ENCODE data around the gene CSTB. TPM values are rescaled to one million over a fixed set of nuclear protein-coding genes. Genes with fewer than 3 reads are reported as not detected.
A peak's percentile ranks its signal among the peaks of the same experiment; 100 is the strongest.

Gene CSTB
- total RNA-seq, 1 donor from 2014 or later, result 27.9 TPM

DNA sequence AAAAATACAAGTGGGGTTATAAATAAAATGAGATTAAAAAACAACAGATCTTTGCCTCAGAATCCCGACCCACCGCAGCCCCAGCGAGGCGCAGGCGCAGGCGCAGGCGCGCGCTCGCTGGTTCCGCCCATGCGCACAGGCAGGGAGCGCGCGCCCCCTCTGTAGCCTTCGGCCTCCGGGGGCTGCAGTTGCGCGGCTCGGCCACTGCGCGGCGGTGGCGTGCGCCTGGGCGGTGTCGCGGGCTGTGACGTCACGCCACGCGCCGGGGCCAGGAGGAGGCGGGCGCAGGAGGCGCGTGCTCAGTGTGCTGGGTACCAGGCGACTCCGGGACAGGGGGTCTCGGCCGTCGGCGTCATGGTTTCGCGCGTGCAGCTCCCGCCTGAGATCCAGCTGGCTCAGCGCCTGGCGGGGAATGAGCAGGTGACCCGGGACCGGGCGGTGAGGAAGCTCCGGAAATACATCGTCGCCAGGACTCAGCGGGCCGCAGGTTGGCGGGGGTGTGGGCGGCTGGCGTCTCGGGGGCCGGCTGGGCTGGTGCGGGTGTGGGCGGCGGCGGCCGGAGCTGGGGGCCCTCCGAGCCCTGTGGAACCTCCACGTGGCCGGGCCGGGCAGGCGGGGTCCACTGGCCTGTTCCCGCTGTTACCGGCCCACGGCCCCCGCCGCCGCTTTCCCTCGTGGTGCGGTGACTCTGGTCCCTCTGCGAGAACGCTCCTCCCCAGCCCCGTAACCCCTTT, 13.3 kb upstream of the CSTB start, which contains the start of gene RRP1:
RRP1 (plus strand) TSS at position 302 of the 734 bp plus-strand sequence; CDS start at position 355, 53 bp downstream.
- Histone ChIP-seq H3K27me3 (ENCODE audit: control insufficient read depth, insufficient read depth, low read length) (no peaks in the 10 kb centered on the region), H3K4me3 (ENCODE audit: low read depth, low read length) (peak within 1 kb of the TSS; percentile 96), H3K36me3 (ENCODE audit: control insufficient read depth, insufficient read depth, low read length) (peaks cover 5% of the 10 kb centered on the region)
- DNase-seq (ENCODE audit: low read depth), result no peak
- TF ChIP-seq, protein P1, sequence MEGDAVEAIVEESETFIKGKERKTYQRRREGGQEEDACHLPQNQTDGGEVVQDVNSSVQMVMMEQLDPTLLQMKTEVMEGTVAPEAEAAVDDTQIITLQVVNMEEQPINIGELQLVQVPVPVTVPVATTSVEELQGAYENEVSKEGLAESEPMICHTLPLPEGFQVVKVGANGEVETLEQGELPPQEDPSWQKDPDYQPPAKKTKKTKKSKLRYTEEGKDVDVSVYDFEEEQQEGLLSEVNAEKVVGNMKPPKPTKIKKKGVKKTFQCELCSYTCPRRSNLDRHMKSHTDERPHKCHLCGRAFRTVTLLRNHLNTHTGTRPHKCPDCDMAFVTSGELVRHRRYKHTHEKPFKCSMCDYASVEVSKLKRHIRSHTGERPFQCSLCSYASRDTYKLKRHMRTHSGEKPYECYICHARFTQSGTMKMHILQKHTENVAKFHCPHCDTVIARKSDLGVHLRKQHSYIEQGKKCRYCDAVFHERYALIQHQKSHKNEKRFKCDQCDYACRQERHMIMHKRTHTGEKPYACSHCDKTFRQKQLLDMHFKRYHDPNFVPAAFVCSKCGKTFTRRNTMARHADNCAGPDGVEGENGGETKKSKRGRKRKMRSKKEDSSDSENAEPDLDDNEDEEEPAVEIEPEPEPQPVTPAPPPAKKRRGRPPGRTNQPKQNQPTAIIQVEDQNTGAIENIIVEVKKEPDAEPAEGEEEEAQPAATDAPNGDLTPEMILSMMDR (IDR thresholded peaks at IDR 0.05; ENCODE audit: insufficient read depth, low read length, poor library complexity, severe bottlenecking), result peak; percentile 29

- Histone ChIP-seq H3K36me3 (ENCODE audit: control insufficient read depth, insufficient read depth, low read length) (no peaks in the 10 kb centered on the region), H3K4me3 (ENCODE audit: low read depth, low read length) (no peak overlapping the region), H3K27me3 (ENCODE audit: control insufficient read depth, insufficient read depth, low read length) (no peaks in the 10 kb centered on the region)
- TF ChIP-seq, protein P1 (IDR thresholded peaks at IDR 0.05; ENCODE audit: insufficient read depth, low read length, poor library complexity, severe bottlenecking), result no peak
- DNase-seq (ENCODE audit: low read depth), result no peak
Observed at GRCh38 chr21:43786807-43787440, 10.8 kb upstream of the CSTB start.

GRCh38 chr21:43786300-43786806, 10.2 kb upstream of the CSTB start:
- Histone ChIP-seq H3K36me3 (ENCODE audit: control insufficient read depth, insufficient read depth, low read length) (no peaks in the 10 kb centered on the region), H3K4me3 (ENCODE audit: low read depth, low read length) (no peak overlapping the region), H3K27me3 (ENCODE audit: control insufficient read depth, insufficient read depth, low read length) (no peaks in the 10 kb centered on the region)
- DNase-seq (ENCODE audit: low read depth), result no peak
- TF ChIP-seq, protein P1 (IDR thresholded peaks at IDR 0.05; ENCODE audit: insufficient read depth, low read length, poor library complexity, severe bottlenecking), result no peak

DNA sequence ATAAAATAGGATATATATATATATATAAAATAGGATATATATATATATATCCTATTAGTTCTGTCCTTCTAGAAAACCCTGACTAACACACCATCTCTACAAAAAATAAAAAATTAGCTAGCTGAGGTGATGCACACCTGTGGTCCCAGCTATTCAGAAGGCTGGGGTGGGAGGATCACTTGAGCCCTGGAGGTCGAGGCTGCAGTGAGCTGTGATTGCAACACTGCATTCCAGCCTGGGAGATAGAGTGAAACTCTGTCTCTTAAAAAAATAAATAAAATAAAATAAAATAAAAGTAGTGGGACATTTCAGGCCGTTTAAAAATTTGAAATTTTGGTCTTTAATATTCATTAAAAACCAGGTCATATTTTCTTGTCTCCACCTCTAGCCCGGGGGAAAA, 9.0 kb upstream of the CSTB start:
- H3K36me3 ChIP-seq (ENCODE audit: control insufficient read depth, insufficient read depth, low read length), result no peaks in the 10 kb centered on the region
- TF ChIP-seq, protein P1 (IDR thresholded peaks at IDR 0.05; ENCODE audit: insufficient read depth, low read length, poor library complexity, severe bottlenecking), result no peak
- H3K27me3 ChIP-seq (ENCODE audit: control insufficient read depth, insufficient read depth, low read length), result no peaks in the 10 kb centered on the region
- no peak for DNase-seq (ENCODE audit: low read depth)
- H3K4me3 ChIP-seq (ENCODE audit: low read depth, low read length), result no peak overlapping the region

GRCh38 chr21:43783098-43783700, 7.1 kb upstream of the CSTB start:
- no peak overlapping the region for H3K4me3 ChIP-seq (ENCODE audit: low read depth, low read length)
- DNase-seq (ENCODE audit: low read depth), result no peak
- no peaks in the 10 kb centered on the region for H3K27me3 ChIP-seq (ENCODE audit: control insufficient read depth, insufficient read depth, low read length)
- no peaks in the 10 kb centered on the region for H3K36me3 ChIP-seq (ENCODE audit: control insufficient read depth, insufficient read depth, low read length)
- TF ChIP-seq, protein P1 (IDR thresholded peaks at IDR 0.05; ENCODE audit: insufficient read depth, low read length, poor library complexity, severe bottlenecking), result no peak
